ENCODE measurements around the gene DUSP9.

- TF ChIP-seq POLR2A (IDR thresholded peaks at IDR 0.05) = no peak
- TF ChIP-seq, protein P1, sequence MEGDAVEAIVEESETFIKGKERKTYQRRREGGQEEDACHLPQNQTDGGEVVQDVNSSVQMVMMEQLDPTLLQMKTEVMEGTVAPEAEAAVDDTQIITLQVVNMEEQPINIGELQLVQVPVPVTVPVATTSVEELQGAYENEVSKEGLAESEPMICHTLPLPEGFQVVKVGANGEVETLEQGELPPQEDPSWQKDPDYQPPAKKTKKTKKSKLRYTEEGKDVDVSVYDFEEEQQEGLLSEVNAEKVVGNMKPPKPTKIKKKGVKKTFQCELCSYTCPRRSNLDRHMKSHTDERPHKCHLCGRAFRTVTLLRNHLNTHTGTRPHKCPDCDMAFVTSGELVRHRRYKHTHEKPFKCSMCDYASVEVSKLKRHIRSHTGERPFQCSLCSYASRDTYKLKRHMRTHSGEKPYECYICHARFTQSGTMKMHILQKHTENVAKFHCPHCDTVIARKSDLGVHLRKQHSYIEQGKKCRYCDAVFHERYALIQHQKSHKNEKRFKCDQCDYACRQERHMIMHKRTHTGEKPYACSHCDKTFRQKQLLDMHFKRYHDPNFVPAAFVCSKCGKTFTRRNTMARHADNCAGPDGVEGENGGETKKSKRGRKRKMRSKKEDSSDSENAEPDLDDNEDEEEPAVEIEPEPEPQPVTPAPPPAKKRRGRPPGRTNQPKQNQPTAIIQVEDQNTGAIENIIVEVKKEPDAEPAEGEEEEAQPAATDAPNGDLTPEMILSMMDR (IDR thresholded peaks at IDR 0.05) = no peak
Measured at GRCh38 chrX:153646620-153647373, at the start of gene DUSP9.

All from testis (tissue), 2 donors.